H1 (cell line): ENCODE data around the gene JAG2. TPM values are rescaled to one million over a fixed set of nuclear protein-coding genes. Genes with fewer than 3 reads are reported as not detected.

ENCODE experiments used
- CTCF ChIA-PET: fragments of 300-600 bp; sonication (Branson Sonifier 250); formaldehyde crosslinking; loops from one replicate; lab custom pipeline; 2021; ENCODE audit not compliant: partially characterized antibody; lab: Charles Lee
- POLR2A ChIA-PET: fragments of 300-600 bp; sonication (Branson Sonifier 250); formaldehyde crosslinking; loops from one replicate; lab custom pipeline; 2021; ENCODE audit warnings: inconsistent platforms; ENCODE audit not compliant: partially characterized antibody; lab: Charles Lee
- DNase-seq, 2 experiments: peaks; one replicate each; pipeline versions ENCODE4 v3.0.0 to v3.0.0-alpha.2; 2010 to 2022; ENCODE audit warnings: low spot score in 2 of 2, low read depth in 1 of 2, mixed read lengths in 1 of 2
- FAIRE-seq: peaks from 2 replicates; lab custom pipeline; 2011; peaks lifted over from hg19 to GRCh38; lab: Jason Lieb, UNC
- H2AFZ ChIP-seq: 2 replicates; pipeline ENCODE4 v1.8.1; 2012; ENCODE audit warnings: low read length, inconsistent platforms
- H2AK5ac ChIP-seq: 2 replicates; pipeline ENCODE4 v1.6.1; 2013; ENCODE audit warnings: low read depth, low read length
- H2BK120ac ChIP-seq: replicated peaks from 2 replicates; pipeline ENCODE3; 2013; ENCODE audit warnings: low read depth, low read length, inconsistent platforms
- H2BK12ac ChIP-seq: 2 replicates; pipeline ENCODE4 v1.6.1; 2013; ENCODE audit warnings: low read depth, low read length
- H2BK15ac ChIP-seq: 2 replicates; pipeline ENCODE4 v1.6.1; 2013; ENCODE audit warnings: low read length
- H2BK20ac ChIP-seq: 2 replicates; pipeline ENCODE4 v1.6.1; 2013; ENCODE audit warnings: low read length
- H2BK5ac ChIP-seq: 2 replicates; pipeline ENCODE4 v1.6.1; 2013; ENCODE audit warnings: low read depth, low read length
- H3K14ac ChIP-seq: 2 replicates; pipeline ENCODE4 v1.6.1; 2013; ENCODE audit warnings: inconsistent platforms; ENCODE audit not compliant: insufficient read length
- H3K18ac ChIP-seq: 2 replicates; pipeline ENCODE4 v1.6.1; 2013; ENCODE audit warnings: low read length; ENCODE audit errors: extremely low read depth
- H3K23ac ChIP-seq: 2 replicates; pipeline ENCODE4 v1.6.1; 2013; ENCODE audit warnings: inconsistent platforms; ENCODE audit not compliant: insufficient read length
- H3K23me2 ChIP-seq: 2 replicates; pipeline ENCODE4 v1.6.1; 2013; ENCODE audit warnings: low read depth, low read length
- H3K27ac ChIP-seq: 2 replicates; pipeline ENCODE4 v1.6.1; 2011; ENCODE audit warnings: low read depth, low read length, inconsistent platforms
- H3K27me3 ChIP-seq, 4 experiments: replicated peaks in 1 of 4; 1 replicate in 1 of 4; 2 replicates in 3 of 4; pipeline versions ENCODE4 v1.6.1 to v1.8.1; 2011 to 2013; ENCODE audit warnings: low read length in 3 of 4, mild to moderate bottlenecking in 3 of 4, inconsistent platforms in 2 of 4, mixed read lengths in 2 of 4, moderate library complexity in 1 of 4; ENCODE audit not compliant: control insufficient read depth in 3 of 4, insufficient read depth in 3 of 4; ENCODE audit errors: extremely low read depth in 1 of 4
- H3K36me3 ChIP-seq, 4 experiments: 2 replicates each; pipeline versions ENCODE4 v1.6.1 to v1.8.1; 2011 to 2013; ENCODE audit warnings: mild to moderate bottlenecking in 4 of 4, low read length in 3 of 4, moderate library complexity in 2 of 4, control low read depth in 1 of 4, inconsistent platforms in 1 of 4; ENCODE audit not compliant: insufficient read depth in 4 of 4, control insufficient read depth in 2 of 4
- H3K4ac ChIP-seq: replicated peaks from 2 replicates; pipeline ENCODE3; 2013; ENCODE audit warnings: low read length, low read depth, mixed read lengths, inconsistent platforms; ENCODE audit not compliant: insufficient read length
- H3K4me1 ChIP-seq, 4 experiments: replicated peaks in 1 of 4; 1 replicate in 1 of 4; 2 replicates in 3 of 4; pipeline versions ENCODE4 v1.6.1 to v1.8.1; 2011 to 2013; ENCODE audit warnings: low read length in 3 of 4, inconsistent platforms in 2 of 4, mixed read lengths in 1 of 4; ENCODE audit not compliant: insufficient read depth in 4 of 4, control insufficient read depth in 3 of 4
- H3K4me2 ChIP-seq, 2 experiments: 2 replicates each; pipeline versions ENCODE4 v1.6.1 to v1.8.1; 2011 to 2013; ENCODE audit warnings: low read depth in 2 of 2, low read length in 2 of 2, control low read depth in 1 of 2, inconsistent platforms in 1 of 2, mild to moderate bottlenecking in 1 of 2; ENCODE audit not compliant: insufficient read depth in 1 of 2
- H3K4me3 ChIP-seq, 4 experiments: fragments of 200-600, 300-600 bp in 1 of 4; sonication (generic), shearing (Covaris generic), sonication (Bioruptor Twin) in 1 of 4; 2 replicates each; pipeline versions ENCODE4 v1.5.1 to v1.8.1; 2011 to 2016; ENCODE audit warnings: low read length in 4 of 4, low read depth in 3 of 4, control low read depth in 2 of 4, inconsistent platforms in 2 of 4, mild to moderate bottlenecking in 2 of 4, mixed read lengths in 1 of 4, moderate library complexity in 1 of 4; ENCODE audit not compliant: insufficient read depth in 2 of 4; ENCODE audit errors: extremely low read depth in 1 of 4
- H3K56ac ChIP-seq: replicated peaks from 2 replicates; pipeline ENCODE3; 2013; ENCODE audit warnings: low read depth, mild to moderate bottlenecking, mixed read lengths, low read length, inconsistent platforms; ENCODE audit not compliant: insufficient read length
- H3K79me1 ChIP-seq: 2 replicates; pipeline ENCODE4 v1.6.1; 2013; ENCODE audit warnings: low read depth, low read length, control low read depth
- H3K79me2 ChIP-seq, 2 experiments: 2 replicates each; pipeline versions ENCODE4 v1.6.1 to v1.8.1; 2012 to 2013; ENCODE audit warnings: low read length in 2 of 2, mild to moderate bottlenecking in 2 of 2, inconsistent platforms in 1 of 2; ENCODE audit not compliant: insufficient read depth in 2 of 2, control insufficient read depth in 1 of 2
- H3K9ac ChIP-seq, 4 experiments: replicated peaks in 1 of 4; 1 replicate in 1 of 4; 2 replicates in 3 of 4; pipeline versions ENCODE4 v1.6.1 to v1.8.1; 2011 to 2013; ENCODE audit warnings: low read depth in 3 of 4, low read length in 3 of 4, control low read depth in 2 of 4, mild to moderate bottlenecking in 2 of 4, moderate library complexity in 2 of 4, inconsistent platforms in 1 of 4; ENCODE audit errors: extremely low read depth in 1 of 4
- H3K9me3 ChIP-seq, 2 experiments: 2 replicates each; pipeline versions ENCODE4 v1.6.1 to v1.8.1; 2012 to 2013; ENCODE audit warnings: mild to moderate bottlenecking in 2 of 2, moderate library complexity in 2 of 2, control low read depth in 1 of 2, inconsistent platforms in 1 of 2, low read depth in 1 of 2, low read length in 1 of 2, mixed read lengths in 1 of 2; ENCODE audit not compliant: insufficient read depth in 2 of 2
- H4K20me1 ChIP-seq, 2 experiments: replicated peaks in 1 of 2; 2 replicates each; pipeline versions ENCODE3 to v1.8.1; 2011 to 2013; ENCODE audit warnings: inconsistent platforms in 2 of 2, low read length in 2 of 2, mild to moderate bottlenecking in 1 of 2; ENCODE audit not compliant: insufficient read depth in 2 of 2, control insufficient read depth in 1 of 2
- H4K5ac ChIP-seq: 2 replicates; pipeline ENCODE4 v1.6.1; 2013; ENCODE audit warnings: low read length, low read depth, mixed read lengths, inconsistent platforms; ENCODE audit not compliant: insufficient read length
- H4K8ac ChIP-seq: 2 replicates; pipeline ENCODE4 v1.8.0; 2013; ENCODE audit warnings: mild to moderate bottlenecking, moderate library complexity, low read length, inconsistent platforms; ENCODE audit not compliant: insufficient read depth; ENCODE audit errors: extremely low read depth
- H4K91ac ChIP-seq: replicated peaks from 2 replicates; pipeline ENCODE3; 2013; ENCODE audit warnings: low read length, mixed read lengths, inconsistent platforms; ENCODE audit not compliant: insufficient read length
- BRCA1 ChIP-seq: IDR thresholded peaks from 2 replicates; pipeline ENCODE4 v1.6.1; 2012; ENCODE audit warnings: low read depth, low read length, improper control_type of control experiment
- JUND ChIP-seq: IDR thresholded peaks from 2 replicates; pipeline ENCODE4 v1.6.1; 2011; ENCODE audit warnings: mild to moderate bottlenecking, improper control_type of control experiment, low read length
- KDM5A ChIP-seq: fragments of 200-600 bp; IDR thresholded peaks from 2 replicates; pipeline ENCODE4 v1.7.1; 2012; ENCODE audit warnings: mild to moderate bottlenecking, low read length, inconsistent platforms, mixed read lengths
- POU5F1 ChIP-seq: IDR thresholded peaks from 2 replicates; pipeline ENCODE4 v1.6.1; 2011; ENCODE audit warnings: low read depth, mild to moderate bottlenecking, low read length, moderate library complexity
- RFX5 ChIP-seq: IDR thresholded peaks from 2 replicates; pipeline ENCODE4 v1.6.1; 2011; ENCODE audit warnings: low read depth, low read length, improper control_type of control experiment, borderline replicate concordance
- WGBS, 2 experiments: shearing (Covaris generic) in 1 of 2; methylation state at CpG; one replicate each; pipeline versions ENCODE4 v1.1.6 to v1.1.7; 2013 to 2015; ENCODE audit warnings: low lambda C conversion rate in 2 of 2, mixed read lengths in 2 of 2, inconsistent platforms in 1 of 2, low coverage in 1 of 2, missing lambda C conversion rate in 1 of 2; ENCODE audit not compliant: insufficient replicate concordance in 2 of 2, insufficient coverage in 1 of 2, insufficient read length in 1 of 2; ENCODE audit errors: extremely low coverage in 1 of 2, missing lambda C conversion rate in 1 of 2; 5-methylcytosine and 5-hydroxymethylcytosine counted together
- polyA plus RNA-seq, 7 experiments: library from polyadenylated mRNA; depleted of rRNA in 3 of 7; stranded (reverse) in 5 of 7; unstranded in 2 of 7; fragments of >200 nt in 5 of 7; fragments of 200-250 nt in 2 of 7; gene quantifications; 1 replicate in 5 of 7; 2 replicates in 1 of 7; 4 replicates in 1 of 7; pipeline versions ENCODE4 v1.2.1 to v1.2.3, GENCODE V29; 2011 to 2013; ENCODE audit warnings: missing spikeins in 2 of 7, mixed read lengths in 2 of 7
- total RNA-seq: library from RNA; stranded (reverse); fragmentation: NEBNext Ultra II Directional; extraction: Animal tissue kit (Norgen Biotek cat#: 25700); gene quantifications from 2 replicates; pipeline ENCODE4 v1.2.1, GENCODE V29; 2021
- TF ChIP-seq, protein P1 (sequence below): IDR thresholded peaks from 2 replicates; pipeline ENCODE4 v1.6.1; 2012; ENCODE audit warnings: low read length, inconsistent platforms
- TF ChIP-seq, protein P2 (sequence below), 3 experiments: IDR thresholded peaks; 1 replicate in 2 of 3; 2 replicates in 1 of 3; pipeline versions ENCODE4 v1.5.1 to v1.6.1; 2011; ENCODE audit warnings: low read length in 3 of 3, mild to moderate bottlenecking in 3 of 3, inconsistent platforms in 2 of 3, low read depth in 1 of 3, moderate library complexity in 1 of 3; ENCODE audit not compliant: insufficient read depth in 1 of 3; ENCODE audit errors: control extremely low read depth in 1 of 3

JAG2 gene
- total and polyA plus RNA-seq, 2 of the 8 experiments (the other 6 are each of a cell fraction or from before 2014, with no cell fraction given) = 2.8 to 6.2 TPM

DNA sequence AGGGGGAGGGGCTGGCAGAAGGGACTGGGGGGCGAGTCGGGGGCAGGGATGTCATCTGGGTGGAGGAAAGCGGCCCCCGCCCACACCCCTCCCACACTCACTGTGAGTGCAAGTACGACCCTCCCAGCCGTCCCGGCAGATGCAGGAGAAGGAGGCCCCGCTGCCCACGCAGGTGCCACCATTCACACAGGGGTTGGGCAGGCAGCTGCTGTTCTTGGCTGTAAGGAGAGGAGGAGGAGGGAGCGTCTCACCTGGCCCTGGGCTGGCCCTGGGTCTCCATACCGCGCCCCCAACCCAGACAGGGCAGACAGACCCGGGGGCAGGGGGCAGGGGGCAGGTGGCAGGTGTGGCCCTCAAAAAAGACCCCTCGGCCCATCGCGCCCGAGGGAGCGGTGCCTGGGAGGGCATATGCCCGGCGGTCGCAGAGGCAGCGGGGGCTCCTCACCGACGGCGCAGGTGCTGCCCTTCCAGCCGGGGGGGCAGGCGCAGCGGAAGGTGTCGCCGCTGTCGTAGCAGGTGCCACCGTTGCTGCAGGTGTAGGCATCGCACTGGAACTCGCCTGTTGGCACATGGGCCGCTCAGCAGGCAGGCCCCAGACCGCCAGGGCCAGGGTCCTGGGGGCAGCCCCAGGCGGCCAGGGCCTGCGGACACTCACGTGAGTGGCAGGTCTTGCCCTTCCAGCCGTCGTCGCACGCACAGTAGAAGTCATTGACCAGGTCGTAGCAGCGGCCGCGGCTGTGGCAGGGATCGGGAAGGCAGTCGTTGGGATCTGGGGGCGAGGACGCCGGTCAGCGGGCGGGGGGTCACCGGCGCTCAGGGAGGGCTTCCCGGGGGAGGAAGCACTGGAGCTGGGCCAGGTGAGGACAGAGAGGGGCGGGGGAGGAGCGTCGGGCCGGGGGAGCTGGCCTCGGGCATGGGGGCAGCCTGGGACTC, 20.6 kb downstream of the JAG2 start:
- Histone ChIP-seq H3K4me2 (no peak overlapping the region), H3K23ac (no peak overlapping the region), H3K9ac (no peak overlapping the region), H2BK20ac (no peak overlapping the region), H4K91ac (no peak overlapping the region), H2AK5ac (no peak overlapping the region), H3K14ac (no peak overlapping the region), H4K8ac (no peak overlapping the region; the same call in 1 of the 2 replicates), H2BK5ac (no peak overlapping the region), H2BK120ac (no peak overlapping the region), H4K20me1 (peaks cover 0 to 2% of the 10 kb centered on the region in 2 experiments), H3K4ac (no peak overlapping the region), H3K79me1 (no peaks in the 10 kb centered on the region), H3K9me3 (no peaks in the 10 kb centered on the region), H3K18ac (no peak overlapping the region), H2AFZ (no peak overlapping the region), H3K4me3 (no peak overlapping the region), H3K36me3 (no peaks in the 10 kb centered on the region), H3K27ac (no peak overlapping the region), H2BK15ac (no peak overlapping the region), H3K4me1 (peaks cover 0 to 2% (median 0%) of the 10 kb centered on the region in 4 experiments; a peak in 1 of 7 replicates), H2BK12ac (no peak overlapping the region), H3K79me2 (no peaks in the 10 kb centered on the region), H3K27me3 (no peaks in the 10 kb centered on the region), H4K5ac (no peak overlapping the region), H3K23me2 (no peaks in the 10 kb centered on the region), H3K56ac (no peak overlapping the region)
- 94% methylated on average over 30 of the region's 62 CpGs; no CpG with 5 or more reads in 1 of the 2 experiments for WGBS, 2 experiments
- CTCF ChIA-PET = interaction anchor here (0.6 to 0.7 kb wide), 2 partner anchors 102 to 286 kb away, joined by 3 to 4 read pairs; no protein-coding TSS in a partner anchor
- FAIRE-seq = no peak
- peak in 1 of 2 experiments; percentile 39 for DNase-seq
- POLR2A ChIA-PET = no interaction called here
- TF ChIP-seq, protein P1, sequence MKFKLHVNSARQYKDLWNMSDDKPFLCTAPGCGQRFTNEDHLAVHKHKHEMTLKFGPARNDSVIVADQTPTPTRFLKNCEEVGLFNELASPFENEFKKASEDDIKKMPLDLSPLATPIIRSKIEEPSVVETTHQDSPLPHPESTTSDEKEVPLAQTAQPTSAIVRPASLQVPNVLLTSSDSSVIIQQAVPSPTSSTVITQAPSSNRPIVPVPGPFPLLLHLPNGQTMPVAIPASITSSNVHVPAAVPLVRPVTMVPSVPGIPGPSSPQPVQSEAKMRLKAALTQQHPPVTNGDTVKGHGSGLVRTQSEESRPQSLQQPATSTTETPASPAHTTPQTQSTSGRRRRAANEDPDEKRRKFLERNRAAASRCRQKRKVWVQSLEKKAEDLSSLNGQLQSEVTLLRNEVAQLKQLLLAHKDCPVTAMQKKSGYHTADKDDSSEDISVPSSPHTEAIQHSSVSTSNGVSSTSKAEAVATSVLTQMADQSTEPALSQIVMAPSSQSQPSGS = no peak
- TF ChIP-seq BRCA1 (no peak), RFX5 (no peak), KDM5A (no peak), POU5F1 (no peak), JUND (no peak)
- TF ChIP-seq, protein P2, sequence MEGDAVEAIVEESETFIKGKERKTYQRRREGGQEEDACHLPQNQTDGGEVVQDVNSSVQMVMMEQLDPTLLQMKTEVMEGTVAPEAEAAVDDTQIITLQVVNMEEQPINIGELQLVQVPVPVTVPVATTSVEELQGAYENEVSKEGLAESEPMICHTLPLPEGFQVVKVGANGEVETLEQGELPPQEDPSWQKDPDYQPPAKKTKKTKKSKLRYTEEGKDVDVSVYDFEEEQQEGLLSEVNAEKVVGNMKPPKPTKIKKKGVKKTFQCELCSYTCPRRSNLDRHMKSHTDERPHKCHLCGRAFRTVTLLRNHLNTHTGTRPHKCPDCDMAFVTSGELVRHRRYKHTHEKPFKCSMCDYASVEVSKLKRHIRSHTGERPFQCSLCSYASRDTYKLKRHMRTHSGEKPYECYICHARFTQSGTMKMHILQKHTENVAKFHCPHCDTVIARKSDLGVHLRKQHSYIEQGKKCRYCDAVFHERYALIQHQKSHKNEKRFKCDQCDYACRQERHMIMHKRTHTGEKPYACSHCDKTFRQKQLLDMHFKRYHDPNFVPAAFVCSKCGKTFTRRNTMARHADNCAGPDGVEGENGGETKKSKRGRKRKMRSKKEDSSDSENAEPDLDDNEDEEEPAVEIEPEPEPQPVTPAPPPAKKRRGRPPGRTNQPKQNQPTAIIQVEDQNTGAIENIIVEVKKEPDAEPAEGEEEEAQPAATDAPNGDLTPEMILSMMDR (IDR thresholded peaks at IDR 0.05; ENCODE audit: control extremely low read depth in 1 of 3, insufficient read depth in 1 of 3, low read depth in 1 of 3, low read length in 3 of 3) = no peak
